Kidney (tissue), 14 donors: ENCODE measurements around the gene SOSTDC1. TPM values are rescaled to one million over a fixed set of nuclear protein-coding genes. Genes with fewer than 3 reads are reported as not detected.

ENCODE experiments used
- DNase-seq, 5 donors: peaks; one replicate each; pipeline ENCODE4 v3.0.0-alpha.2; 2013 to 2020
- FAIRE-seq: peaks from 2 replicates; lab custom pipeline; 2012; peaks lifted over from hg19 to GRCh38; lab: Jason Lieb, UNC
- H3K27ac ChIP-seq, 2 donors: one replicate each; pipeline ENCODE4 v1.7.0; 2013; ENCODE audit warnings: low read depth in 2 of 2, low read length in 2 of 2, inconsistent platforms in 1 of 2
- H3K27me3 ChIP-seq: one replicate; pipeline ENCODE4 v1.7.1; 2013; ENCODE audit warnings: low read length, inconsistent platforms; ENCODE audit not compliant: control insufficient read depth, insufficient read depth
- H3K36me3 ChIP-seq, 3 donors: one replicate each; pipeline versions ENCODE4 v1.7.0 to v1.7.1; 2013; ENCODE audit warnings: low read length in 3 of 3, control low read depth in 1 of 3, inconsistent platforms in 1 of 3; ENCODE audit not compliant: insufficient read depth in 3 of 3, control insufficient read depth in 2 of 3
- H3K4me1 ChIP-seq, 3 donors: one replicate each; pipeline versions ENCODE4 v1.7.0 to v1.7.1; 2013; ENCODE audit warnings: low read length in 3 of 3, inconsistent platforms in 1 of 3, low read depth in 1 of 3; ENCODE audit not compliant: control insufficient read depth in 2 of 3, insufficient read depth in 2 of 3
- H3K4me3 ChIP-seq, 3 donors: one replicate each; pipeline versions ENCODE4 v1.7.0 to v1.8.1; 2013; ENCODE audit warnings: low read length in 3 of 3, control low read depth in 1 of 3, inconsistent platforms in 1 of 3
- H3K9ac ChIP-seq, 3 donors: one replicate each; pipeline versions ENCODE4 v1.7.0 to v1.7.1; 2013; ENCODE audit warnings: low read length in 3 of 3, control low read depth in 1 of 3, inconsistent platforms in 1 of 3
- H3K9me3 ChIP-seq, 3 donors: one replicate each; pipeline versions ENCODE4 v1.7.0 to v1.7.1; 2013; ENCODE audit warnings: low read length in 3 of 3, control low read depth in 1 of 3, inconsistent platforms in 1 of 3; ENCODE audit not compliant: control insufficient read depth in 2 of 3, insufficient read depth in 1 of 3
- CTCF ChIP-seq: IDR thresholded peaks from 3 replicates; pipeline ENCODE4 v1.5.1; 2012; ENCODE audit warnings: mild to moderate bottlenecking, moderate library complexity, borderline replicate concordance; ENCODE audit not compliant: insufficient read depth; ENCODE audit errors: extremely low read depth
- intact Hi-C: fragments of 100-400 bp; cut with DNase I; formaldehyde crosslinking; loops from one replicate; pipeline ENCODE4 v1.11.1; 2022
- polyA plus RNA-seq: library from polyadenylated mRNA; stranded (reverse); fragments of 350-450 nt; fragmentation: Illumina TruSeq; extraction: RNeasy Lipid Tissue Mini Kit (QIAGEN cat#74804); gene quantifications from one replicate; pipeline ENCODE4 v1.2.3, GENCODE V29; 2014; ENCODE audit warnings: low read depth, low replicate concordance; ENCODE audit not compliant: insufficient read depth
- total RNA-seq: library from RNA; stranded (reverse); fragmentation: NEBNext Ultra II Directional; extraction: Animal tissue kit (Norgen Biotek cat#: 25700); gene quantifications from one replicate; pipeline ENCODE4 v1.2.1, GENCODE V29; 2021
- donor health status: control.
- donor health status: control.
- donor health status: control.
- donor health status: control.
- donor health status: control.
- donor health status: DM: yes; HTN: yes; CAD: no.
- donor health status: Normal renal cell carcinoma (clear cell type).

Gene SOSTDC1
- total and polyA plus RNA-seq, 2 donors from 2014 or later: 13.3 to 13.4 TPM

DNA sequence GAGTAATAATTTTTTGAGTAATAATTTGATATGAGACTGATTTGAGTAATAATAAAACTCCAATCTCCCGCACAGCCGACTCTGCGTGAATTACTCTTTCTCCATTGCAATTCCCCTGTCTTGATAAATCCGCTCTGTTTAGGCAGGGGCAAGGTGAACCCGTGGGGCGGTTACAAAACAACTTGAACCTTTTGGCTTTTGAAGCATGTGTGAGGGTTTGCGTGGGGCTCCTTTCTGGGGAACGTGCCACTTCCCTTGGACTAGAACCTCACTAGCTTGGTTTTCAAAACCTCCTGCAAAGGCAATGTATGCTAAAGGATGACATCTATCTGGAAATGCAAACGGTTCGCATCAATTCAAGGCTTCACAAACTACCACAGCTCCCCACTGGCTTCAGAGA is 45.7 kb downstream of the SOSTDC1 start:
- Histone ChIP-seq H3K27ac (peak overlapping the region; percentile 95 to 97), H3K27me3 (no peaks in the 10 kb centered on the region), H3K4me3 (peak overlapping the region; percentile 81 to 88 (median 84)), H3K9me3 (no peaks in the 10 kb centered on the region), H3K36me3 (no peaks in the 10 kb centered on the region), H3K9ac (peak overlapping the region in 2 of 3 donors; percentile 71 to 92), H3K4me1 (peaks cover 5 to 16% (median 14%) of the 10 kb centered on the region in 3 donors)
- FAIRE-seq (no peak), DNase-seq (no peak)
- no peak for TF ChIP-seq CTCF
- intact Hi-C loops: no loop called here

GRCh38 chr7:16419126-16419525 is 46.4 kb downstream of the SOSTDC1 start:
- Histone ChIP-seq H3K4me3 (no peak overlapping the region), H3K9ac (no peak overlapping the region), H3K4me1 (peaks cover 5 to 16% (median 14%) of the 10 kb centered on the region in 3 donors), H3K27me3 (no peaks in the 10 kb centered on the region), H3K36me3 (no peaks in the 10 kb centered on the region), H3K27ac (no peak overlapping the region), H3K9me3 (no peaks in the 10 kb centered on the region)
- DNase-seq (no peak), FAIRE-seq (no peak)
- TF ChIP-seq CTCF: no peak
- intact Hi-C loops: no loop called here

DNA sequence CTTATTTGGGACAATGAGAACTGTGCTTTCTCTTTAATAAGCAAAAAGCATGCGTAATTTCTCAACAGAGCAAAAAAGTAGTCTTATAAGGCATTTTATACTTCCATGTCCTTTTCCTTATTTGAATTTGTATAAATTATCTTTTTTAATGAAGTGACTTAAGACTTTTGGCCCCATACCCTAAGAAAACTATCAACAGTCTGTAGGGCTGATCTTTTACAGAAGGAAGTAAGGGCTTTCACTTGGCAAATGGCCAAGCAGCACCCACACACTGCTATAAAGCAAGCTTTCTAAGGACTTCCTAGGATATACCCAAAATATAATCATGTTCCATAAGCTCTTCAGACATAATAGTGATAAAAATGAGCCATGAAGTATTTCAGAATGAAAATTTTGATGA is 47.6 kb downstream of the SOSTDC1 start:
- H3K9me3 ChIP-seq: no peaks in the 10 kb centered on the region
- peaks cover 5 to 16% (median 12%) of the 10 kb centered on the region in 3 donors for H3K4me1 ChIP-seq
- TF ChIP-seq CTCF: no peak
- no peak overlapping the region for H3K4me3 ChIP-seq
- H3K27ac ChIP-seq: no peak overlapping the region
- FAIRE-seq (no peak), DNase-seq (no peak)
- no peaks in the 10 kb centered on the region for H3K27me3 ChIP-seq
- H3K9ac ChIP-seq: no peak overlapping the region
- intact Hi-C loops: no loop called here
- H3K36me3 ChIP-seq: no peaks in the 10 kb centered on the region
